Parathyroid adenoma (tissue), 2 donors: Measurements from ENCODE around the gene ACBD3.

Source experiments
- H2AFZ ChIP-seq: fragments of 300-600 bp; sonication (generic); one replicate; pipeline ENCODE4 v1.7.0; 2017; ENCODE audit warnings: antibody characterized with exemption, mild to moderate bottlenecking
- H3K27ac ChIP-seq: fragments of 300-600 bp; sonication (generic); one replicate; pipeline ENCODE4 v1.7.0; 2017
- H3K27me3 ChIP-seq: fragments of 300-600 bp; sonication (generic); one replicate; pipeline ENCODE4 v1.7.0; 2017; ENCODE audit warnings: low read length; ENCODE audit not compliant: control insufficient read depth, insufficient read depth
- H3K36me3 ChIP-seq: fragments of 300-600 bp; sonication (generic); one replicate; pipeline ENCODE4 v1.7.0; 2017; ENCODE audit warnings: low read length; ENCODE audit not compliant: control insufficient read depth, insufficient read depth
- H3K4me1 ChIP-seq: fragments of 300-600 bp; sonication (generic); one replicate; pipeline ENCODE4 v1.7.0; 2017; ENCODE audit warnings: control low read depth
- H3K4me2 ChIP-seq: fragments of 300-600 bp; sonication (generic); one replicate; pipeline ENCODE4 v1.7.0; 2017; ENCODE audit warnings: low read length
- H3K4me3 ChIP-seq: fragments of 300-600 bp; sonication (generic); one replicate; pipeline ENCODE4 v1.7.0; 2017; ENCODE audit warnings: low read depth, low read length
- H3K79me2 ChIP-seq: fragments of 300-600 bp; sonication (generic); one replicate; pipeline ENCODE4 v1.7.0; 2017; ENCODE audit warnings: control low read depth
- H3K9ac ChIP-seq: fragments of 300-600 bp; sonication (generic); one replicate; pipeline ENCODE4 v1.7.0; 2017; ENCODE audit warnings: mild to moderate bottlenecking
- H3K9me3 ChIP-seq: fragments of 300-600 bp; sonication (generic); one replicate; pipeline ENCODE4 v1.7.0; 2017; ENCODE audit warnings: low read length; ENCODE audit not compliant: control insufficient read depth
- TF ChIP-seq, protein P1 (sequence below): fragments of 300-600 bp; sonication (generic); IDR thresholded peaks from one replicate; pipeline ENCODE4 v1.7.0; 2017; ENCODE audit warnings: antibody characterized with exemption, mild to moderate bottlenecking
- donor health status: primary hyperparathyroidism.

Gene ACBD3

DNA sequence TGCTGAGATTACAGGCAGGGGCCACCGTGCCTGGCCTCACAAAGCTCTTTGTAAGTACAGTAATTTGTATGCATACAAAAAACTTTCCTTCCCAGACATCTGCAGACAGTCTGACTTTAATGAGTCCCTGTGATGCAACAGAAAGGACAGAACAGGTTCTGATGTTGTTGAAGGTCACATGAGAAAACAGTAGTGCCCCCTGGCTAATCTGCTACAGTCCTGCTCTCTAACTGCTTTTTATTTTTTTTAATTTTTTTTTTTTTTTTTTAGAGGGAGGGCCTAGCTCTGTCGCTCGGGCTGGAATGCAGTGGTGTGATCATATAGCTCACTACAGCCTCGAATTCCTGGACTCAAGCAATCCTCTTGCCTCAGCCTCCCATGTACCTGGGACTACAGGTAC lies 36.7 kb downstream of the ACBD3 start:
- Histone ChIP-seq H3K9ac (no peak overlapping the region), H3K4me2 (no peak overlapping the region), H2AFZ (no peak overlapping the region), H3K9me3 (no peaks in the 10 kb centered on the region), H3K27ac (no peak overlapping the region), H3K4me3 (no peak overlapping the region), H3K27me3 (no peaks in the 10 kb centered on the region), H3K79me2 (no peaks in the 10 kb centered on the region), H3K4me1 (no peaks in the 10 kb centered on the region), H3K36me3 (no peaks in the 10 kb centered on the region)
- TF ChIP-seq, protein P1, sequence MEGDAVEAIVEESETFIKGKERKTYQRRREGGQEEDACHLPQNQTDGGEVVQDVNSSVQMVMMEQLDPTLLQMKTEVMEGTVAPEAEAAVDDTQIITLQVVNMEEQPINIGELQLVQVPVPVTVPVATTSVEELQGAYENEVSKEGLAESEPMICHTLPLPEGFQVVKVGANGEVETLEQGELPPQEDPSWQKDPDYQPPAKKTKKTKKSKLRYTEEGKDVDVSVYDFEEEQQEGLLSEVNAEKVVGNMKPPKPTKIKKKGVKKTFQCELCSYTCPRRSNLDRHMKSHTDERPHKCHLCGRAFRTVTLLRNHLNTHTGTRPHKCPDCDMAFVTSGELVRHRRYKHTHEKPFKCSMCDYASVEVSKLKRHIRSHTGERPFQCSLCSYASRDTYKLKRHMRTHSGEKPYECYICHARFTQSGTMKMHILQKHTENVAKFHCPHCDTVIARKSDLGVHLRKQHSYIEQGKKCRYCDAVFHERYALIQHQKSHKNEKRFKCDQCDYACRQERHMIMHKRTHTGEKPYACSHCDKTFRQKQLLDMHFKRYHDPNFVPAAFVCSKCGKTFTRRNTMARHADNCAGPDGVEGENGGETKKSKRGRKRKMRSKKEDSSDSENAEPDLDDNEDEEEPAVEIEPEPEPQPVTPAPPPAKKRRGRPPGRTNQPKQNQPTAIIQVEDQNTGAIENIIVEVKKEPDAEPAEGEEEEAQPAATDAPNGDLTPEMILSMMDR, result no peak

DNA sequence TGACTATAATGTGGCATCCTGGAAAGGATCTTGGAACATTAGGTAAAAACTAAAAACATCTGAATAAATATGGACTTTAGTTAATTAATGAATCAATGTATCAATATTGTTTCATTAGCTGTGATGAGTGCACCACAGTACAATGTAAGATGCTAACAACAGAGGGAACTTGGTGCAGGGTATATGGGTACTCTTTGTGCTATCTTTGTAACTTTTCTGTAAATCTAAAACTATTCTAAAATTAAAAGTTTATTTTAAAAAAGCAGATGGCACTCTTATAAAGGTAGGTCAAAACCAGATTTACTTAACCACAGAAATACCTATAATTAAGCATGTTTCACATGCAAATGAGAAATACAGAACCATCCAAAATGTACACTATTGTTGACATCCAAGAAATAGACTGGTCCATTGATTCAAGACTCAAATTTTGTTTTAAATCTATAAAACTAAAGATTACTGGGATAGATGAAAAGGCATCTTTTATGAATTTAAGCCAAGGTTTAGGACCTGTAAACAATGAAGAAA lies 38.4 kb downstream of the ACBD3 start:
- Histone ChIP-seq H3K9me3 (no peaks in the 10 kb centered on the region), H3K79me2 (no peaks in the 10 kb centered on the region), H3K27ac (no peak overlapping the region), H3K27me3 (no peaks in the 10 kb centered on the region), H3K4me1 (no peaks in the 10 kb centered on the region), H3K36me3 (no peaks in the 10 kb centered on the region), H2AFZ (no peak overlapping the region), H3K4me2 (no peak overlapping the region), H3K4me3 (no peak overlapping the region), H3K9ac (no peak overlapping the region)
- TF ChIP-seq, protein P1, result no peak

DNA sequence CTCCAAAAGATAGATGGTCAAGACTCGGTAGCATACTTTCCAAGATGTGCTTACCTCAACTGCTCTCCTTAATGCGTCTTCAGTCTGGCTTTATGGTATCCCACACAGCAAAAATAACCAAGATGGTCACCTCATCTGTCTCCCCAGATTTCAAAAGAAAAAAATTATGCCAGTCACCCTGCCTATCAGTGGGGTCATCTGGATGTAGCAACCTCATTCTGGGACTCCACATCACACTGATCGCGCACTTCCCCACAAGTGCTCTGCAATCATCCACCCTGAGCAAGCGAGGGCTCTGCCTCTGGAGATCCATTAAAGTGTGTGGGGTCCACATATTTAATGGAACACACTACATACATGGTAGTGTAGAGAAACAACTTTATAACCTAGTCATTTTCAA lies 42.5 kb downstream of the ACBD3 start:
- Histone ChIP-seq H3K9ac (no peak overlapping the region), H3K79me2 (no peaks in the 10 kb centered on the region), H3K27ac (no peak overlapping the region), H3K4me2 (no peak overlapping the region), H3K4me3 (no peak overlapping the region), H3K36me3 (no peaks in the 10 kb centered on the region), H3K4me1 (no peaks in the 10 kb centered on the region), H2AFZ (no peak overlapping the region), H3K9me3 (no peaks in the 10 kb centered on the region), H3K27me3 (no peaks in the 10 kb centered on the region)
- TF ChIP-seq, protein P1, result no peak

DNA sequence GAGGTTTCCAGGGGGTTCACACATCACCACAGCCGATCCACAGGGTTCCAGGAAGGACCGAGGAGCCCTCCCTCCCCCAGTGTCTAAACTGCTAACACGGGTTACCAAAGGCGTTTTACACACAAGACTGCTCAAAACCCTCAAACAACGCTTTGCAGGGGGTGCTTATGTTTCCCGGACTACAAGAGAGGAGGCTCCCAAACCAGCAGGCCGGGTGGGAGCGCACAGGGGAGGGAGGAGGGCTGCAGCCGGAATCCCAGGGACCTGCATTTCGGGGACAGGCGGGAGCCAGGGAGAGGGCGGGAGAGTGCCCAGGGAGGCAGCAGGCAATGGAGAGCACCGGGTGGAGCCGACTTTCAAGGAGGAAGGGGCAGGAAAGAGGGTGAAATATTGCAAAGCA lies 50.8 kb downstream of the ACBD3 start:
- no peak overlapping the region for H3K4me3 ChIP-seq
- H3K4me1 ChIP-seq, result peaks cover 10% of the 10 kb centered on the region
- no peaks in the 10 kb centered on the region for H3K9me3 ChIP-seq
- no peaks in the 10 kb centered on the region for H3K36me3 ChIP-seq
- H3K79me2 ChIP-seq, result no peaks in the 10 kb centered on the region
- no peak overlapping the region for H3K27ac ChIP-seq
- TF ChIP-seq, protein P1, result no peak
- H3K27me3 ChIP-seq, result no peaks in the 10 kb centered on the region
- no peak overlapping the region for H3K4me2 ChIP-seq
- H3K9ac ChIP-seq, result no peak overlapping the region
- no peak overlapping the region for H2AFZ ChIP-seq

DNA sequence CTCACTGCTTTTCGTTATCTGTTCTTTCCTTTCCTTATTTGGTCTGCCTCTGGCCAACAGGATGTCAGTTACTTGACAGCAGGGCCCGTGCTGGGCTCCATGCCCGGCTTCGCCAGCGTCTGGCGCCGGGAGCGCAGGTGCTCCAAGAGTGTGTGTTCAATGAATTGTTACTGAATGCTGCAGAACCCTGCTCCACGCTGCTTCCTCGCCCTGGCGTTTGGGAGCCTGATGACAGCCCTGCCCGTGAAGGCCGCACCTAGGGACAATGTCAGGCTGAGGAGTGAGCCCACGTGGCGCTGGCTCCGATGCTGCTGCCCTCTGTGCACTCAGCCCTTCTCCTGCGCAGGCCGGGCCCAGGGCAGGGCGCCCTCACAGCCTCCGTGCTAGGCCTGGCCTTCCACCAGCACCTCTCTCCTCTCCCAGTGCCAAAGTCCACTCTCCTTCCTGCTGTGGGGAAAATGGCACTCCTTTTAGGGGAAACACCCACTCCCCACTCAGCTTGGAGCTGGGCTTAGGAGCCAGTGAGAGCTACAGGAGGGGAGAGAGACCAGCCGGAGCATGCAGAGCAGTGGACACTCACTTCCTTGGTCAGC lies 51.4 kb downstream of the ACBD3 start:
- TF ChIP-seq, protein P1, result no peak
- Histone ChIP-seq H3K27ac (no peak overlapping the region), H2AFZ (no peak overlapping the region), H3K9me3 (no peaks in the 10 kb centered on the region), H3K27me3 (no peaks in the 10 kb centered on the region), H3K4me3 (no peak overlapping the region), H3K79me2 (no peaks in the 10 kb centered on the region), H3K36me3 (no peaks in the 10 kb centered on the region), H3K9ac (no peak overlapping the region), H3K4me2 (no peak overlapping the region), H3K4me1 (peaks cover 10% of the 10 kb centered on the region)
